NCI-H2029 treated with DMSO at 0.1 percent for 48 hours (cell line): ENCODE results near the gene MACROD2.

Experiments
- DNase-seq: peaks from one replicate; lab custom pipeline; 2025; lab: John Stamatoyannopoulos, UW

MACROD2 gene

GRCh38 chr20:15823718-15824117 lies 1828.4 kb downstream of the MACROD2 start:
- DNase-seq: no peak

- DNase-seq: no peak
These were observed 1832.3 kb downstream of the MACROD2 start for GRCh38 chr20:15827628-15828027.

GRCh38 chr20:15831201-15831600 lies 1835.9 kb downstream of the MACROD2 start:
- DNase-seq: no peak

- DNase-seq: no peak
These were observed 1837.2 kb downstream of the MACROD2 start for GRCh38 chr20:15832512-15832911.

GRCh38 chr20:15834857-15835256 lies 1839.5 kb downstream of the MACROD2 start:
- DNase-seq: peak; percentile 85

- DNase-seq: no peak
These were observed 1840.5 kb downstream of the MACROD2 start for GRCh38 chr20:15835811-15836210.

- DNase-seq: no peak
These were observed 1841.3 kb downstream of the MACROD2 start for GRCh38 chr20:15836634-15837033.

GRCh38 chr20:15837563-15837962 lies 1842.2 kb downstream of the MACROD2 start:
- no peak for DNase-seq

- no peak for DNase-seq
These were observed 1843.2 kb downstream of the MACROD2 start for GRCh38 chr20:15838466-15838865.

GRCh38 chr20:15840636-15841301 lies 1845.5 kb downstream of the MACROD2 start:
- DNase-seq: no peak

GRCh38 chr20:15842872-15843271 lies 1847.6 kb downstream of the MACROD2 start:
- DNase-seq: no peak

GRCh38 chr20:15843777-15844176 lies 1848.5 kb downstream of the MACROD2 start:
- no peak for DNase-seq

- DNase-seq: no peak
These were observed 1852.0 kb downstream of the MACROD2 start for GRCh38 chr20:15847196-15847784.

- no peak for DNase-seq
These were observed 1852.8 kb downstream of the MACROD2 start for GRCh38 chr20:15848126-15848525.

- no peak for DNase-seq
These were observed 1853.8 kb downstream of the MACROD2 start for GRCh38 chr20:15848995-15849610.

GRCh38 chr20:15851576-15852215 lies 1856.4 kb downstream of the MACROD2 start:
- no peak for DNase-seq

GRCh38 chr20:15854911-15855310 lies 1859.6 kb downstream of the MACROD2 start:
- DNase-seq: no peak

GRCh38 chr20:15857173-15857784 lies 1862.0 kb downstream of the MACROD2 start:
- no peak for DNase-seq

- DNase-seq: no peak
These were observed 1863.7 kb downstream of the MACROD2 start for GRCh38 chr20:15859061-15859460.

- DNase-seq: no peak
These were observed 1865.5 kb downstream of the MACROD2 start for GRCh38 chr20:15860850-15861249.

GRCh38 chr20:15862178-15862577 lies 1866.9 kb downstream of the MACROD2 start:
- peak; percentile 19 for DNase-seq

- no peak for DNase-seq
These were observed 1868.4 kb downstream of the MACROD2 start for GRCh38 chr20:15863735-15864134.

GRCh38 chr20:15865553-15865952 lies 1870.2 kb downstream of the MACROD2 start:
- DNase-seq: no peak
